ENCODE data around the gene AUTS2. TPM values are rescaled to one million over a fixed set of nuclear protein-coding genes. Genes with fewer than 3 reads are reported as not detected.

The AUTS2 gene
- total and polyA plus RNA-seq, 2 of the 8 experiments (the other 6 are each of a cell fraction or from before 2014, with no cell fraction given): 25.9 to 101 TPM

- TF ChIP-seq SAP30 (IDR thresholded peaks at IDR 0.05; ENCODE audit: insufficient read depth, insufficient replicate concordance, low read length) (no peak), SIRT6 (IDR thresholded peaks at IDR 0.05; ENCODE audit: low read length) (no peak), EP300 (IDR thresholded peaks at IDR 0.05; ENCODE audit: borderline replicate concordance in 1 of 2, low read depth in 2 of 2, low read length in 2 of 2) (no peak), ATF2 (IDR thresholded peaks at IDR 0.05; ENCODE audit: low read length) (no peak), CHD7 (IDR thresholded peaks at IDR 0.05; ENCODE audit: insufficient replicate concordance, low read length) (no peak), CREB1 (IDR thresholded peaks at IDR 0.05) (no peak)
Observed at GRCh38 chr7:70053989-70054388, 455.7 kb downstream of the AUTS2 start (continued).
